Smooth muscle cell (in vitro differentiated cells): ENCODE measurements around the gene CLASP1. TPM values are rescaled to one million over a fixed set of nuclear protein-coding genes. Genes with fewer than 3 reads are reported as not detected.

Experiments
- DNase-seq: peaks from one replicate; lab custom pipeline; 2025; ENCODE audit not compliant: unreplicated experiment; lab: John Stamatoyannopoulos, UW
- H2AFZ ChIP-seq: fragments of 200-600 bp; sonication (generic); 2 replicates; pipeline ENCODE4 v1.6.0; 2016; ENCODE audit warnings: antibody characterized with exemption, low read depth, mild to moderate bottlenecking
- H3F3A ChIP-seq: fragments of 200-600 bp; sonication (generic); 2 replicates; pipeline ENCODE4 v1.6.0; 2017; ENCODE audit warnings: antibody characterized with exemption, low read depth
- H3K27ac ChIP-seq: fragments of 200-600 bp; sonication (generic); 2 replicates; pipeline ENCODE4 v1.5.1; 2016; ENCODE audit warnings: low read depth, mild to moderate bottlenecking
- H3K27me3 ChIP-seq: fragments of 200-600 bp; sonication (generic); 2 replicates; pipeline ENCODE4 v1.6.1; 2016; ENCODE audit warnings: low read depth, mild to moderate bottlenecking
- H3K36me3 ChIP-seq: fragments of 200-600 bp; sonication (generic); 2 replicates; pipeline ENCODE4 v1.5.1; 2016; ENCODE audit warnings: low read depth
- H3K4me1 ChIP-seq: fragments of 200-600 bp; sonication (generic); 2 replicates; pipeline ENCODE4 v1.5.1; 2016; ENCODE audit warnings: low read depth
- H3K4me2 ChIP-seq: fragments of 200-600 bp; sonication (generic); 2 replicates; pipeline ENCODE4 v1.6.0; 2016; ENCODE audit warnings: mild to moderate bottlenecking
- H3K4me3 ChIP-seq: fragments of 200-600 bp; sonication (generic); 2 replicates; pipeline ENCODE4 v1.5.1; 2016; ENCODE audit warnings: mild to moderate bottlenecking
- H3K79me2 ChIP-seq: fragments of 200-600 bp; sonication (generic); 2 replicates; pipeline ENCODE4 v1.6.0; 2016; ENCODE audit warnings: low read depth, mild to moderate bottlenecking
- H3K9ac ChIP-seq: fragments of 200-600 bp; sonication (generic); 2 replicates; pipeline ENCODE4 v1.6.0; 2016; ENCODE audit warnings: low read depth
- H3K9me3 ChIP-seq: fragments of 200-600 bp; sonication (generic); replicated peaks from 2 replicates; pipeline ENCODE4 v1.5.1; 2016; ENCODE audit warnings: low read depth
- H4K20me1 ChIP-seq: fragments of 200-600 bp; sonication (generic); 2 replicates; pipeline ENCODE4 v1.6.0; 2016; ENCODE audit warnings: low read depth
- WGBS: methylation state at CpG from one replicate; pipeline ENCODE4 v1.1.7; 2016; ENCODE audit warnings: low lambda C conversion rate; 5-methylcytosine and 5-hydroxymethylcytosine counted together
- polyA plus RNA-seq: library from polyadenylated mRNA; unstranded; fragments of >200 nt; fragmentation: Nextera tagmentation; extraction: Ambion mirVana; gene quantifications from 2 replicates; pipeline ENCODE4 v1.2.1, GENCODE V29; 2016
- total RNA-seq: library from RNA; depleted of rRNA; stranded (reverse); fragments of >200 nt; gene quantifications from 2 replicates; pipeline ENCODE4 v1.2.3, GENCODE V29; 2014
- TF ChIP-seq, protein P1 (sequence below): fragments of 200-600 bp; sonication (generic); IDR thresholded peaks from 2 replicates; pipeline ENCODE4 v1.5.1; 2017; ENCODE audit warnings: borderline replicate concordance, mild to moderate bottlenecking, antibody characterized with exemption; ENCODE audit not compliant: insufficient read depth, poor library complexity, severe bottlenecking

The CLASP1 gene
- total and polyA plus RNA-seq, 2 experiments from 2014 or later, result 15.0 to 33.8 TPM

DNA sequence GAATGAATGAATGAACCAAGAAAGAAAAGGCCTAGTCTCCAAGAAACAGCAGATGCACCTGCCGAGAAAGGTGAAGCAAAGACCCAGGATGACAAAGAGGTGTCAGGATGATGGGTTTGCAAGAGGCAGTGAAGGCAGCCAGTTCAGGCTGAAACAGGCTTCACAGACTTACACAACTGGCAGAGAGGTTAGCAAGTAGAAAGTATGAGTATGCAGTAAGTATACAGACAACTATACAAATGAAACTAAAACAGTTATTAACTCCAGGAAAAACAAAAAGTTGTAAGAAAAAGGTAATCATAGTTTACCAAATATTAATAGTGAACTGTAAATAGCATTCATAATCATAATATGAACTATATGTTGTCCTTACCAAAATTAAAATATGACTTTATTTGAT, 138.4 kb downstream of the CLASP1 start:
- H3K4me3 ChIP-seq, result no peak overlapping the region
- H3K27me3 ChIP-seq, result no peaks in the 10 kb centered on the region
- H2AFZ ChIP-seq, result no peak overlapping the region
- TF ChIP-seq, protein P1, sequence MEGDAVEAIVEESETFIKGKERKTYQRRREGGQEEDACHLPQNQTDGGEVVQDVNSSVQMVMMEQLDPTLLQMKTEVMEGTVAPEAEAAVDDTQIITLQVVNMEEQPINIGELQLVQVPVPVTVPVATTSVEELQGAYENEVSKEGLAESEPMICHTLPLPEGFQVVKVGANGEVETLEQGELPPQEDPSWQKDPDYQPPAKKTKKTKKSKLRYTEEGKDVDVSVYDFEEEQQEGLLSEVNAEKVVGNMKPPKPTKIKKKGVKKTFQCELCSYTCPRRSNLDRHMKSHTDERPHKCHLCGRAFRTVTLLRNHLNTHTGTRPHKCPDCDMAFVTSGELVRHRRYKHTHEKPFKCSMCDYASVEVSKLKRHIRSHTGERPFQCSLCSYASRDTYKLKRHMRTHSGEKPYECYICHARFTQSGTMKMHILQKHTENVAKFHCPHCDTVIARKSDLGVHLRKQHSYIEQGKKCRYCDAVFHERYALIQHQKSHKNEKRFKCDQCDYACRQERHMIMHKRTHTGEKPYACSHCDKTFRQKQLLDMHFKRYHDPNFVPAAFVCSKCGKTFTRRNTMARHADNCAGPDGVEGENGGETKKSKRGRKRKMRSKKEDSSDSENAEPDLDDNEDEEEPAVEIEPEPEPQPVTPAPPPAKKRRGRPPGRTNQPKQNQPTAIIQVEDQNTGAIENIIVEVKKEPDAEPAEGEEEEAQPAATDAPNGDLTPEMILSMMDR, result no peak
- peaks cover 20% of the 10 kb centered on the region for H3K4me1 ChIP-seq
- H3K79me2 ChIP-seq, result peaks cover 20% of the 10 kb centered on the region
- no peak overlapping the region for H3K27ac ChIP-seq
- no peaks in the 10 kb centered on the region for H3K9me3 ChIP-seq
- WGBS, result 94% methylated on average over 1 of the region's 1 CpG
- H3K36me3 ChIP-seq, result no peaks in the 10 kb centered on the region
- no peak overlapping the region for H3K9ac ChIP-seq
- peaks cover 15% of the 10 kb centered on the region for H4K20me1 ChIP-seq
- DNase-seq, result no peak
- no peak overlapping the region for H3K4me2 ChIP-seq
- no peaks in the 10 kb centered on the region for H3F3A ChIP-seq

DNA sequence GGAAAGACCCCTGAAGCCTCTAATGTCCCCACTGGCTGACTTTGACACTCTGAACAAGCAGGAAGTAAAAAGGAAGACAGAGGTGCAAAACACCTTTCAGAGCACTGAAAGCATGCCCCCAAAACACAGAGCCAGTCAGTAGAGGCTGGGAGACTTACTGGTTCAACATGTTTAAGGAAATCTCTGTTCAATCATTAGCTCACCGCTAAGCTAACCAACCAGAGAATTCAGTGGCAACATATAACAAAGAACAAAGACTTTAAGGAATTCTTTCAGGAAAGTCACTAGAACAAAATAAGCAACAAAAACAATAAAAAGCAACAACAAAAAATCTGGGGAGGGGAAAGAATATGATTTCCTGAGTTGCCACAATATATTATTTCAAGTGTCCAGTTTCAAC, 142.6 kb downstream of the CLASP1 start:
- H3K4me2 ChIP-seq, result no peak overlapping the region
- H4K20me1 ChIP-seq, result peaks cover 25% of the 10 kb centered on the region
- TF ChIP-seq, protein P1, result no peak
- peaks cover 15% of the 10 kb centered on the region for H3K4me1 ChIP-seq
- peaks cover 20% of the 10 kb centered on the region for H3K79me2 ChIP-seq
- no peaks in the 10 kb centered on the region for H3K36me3 ChIP-seq
- no peak overlapping the region for H3K4me3 ChIP-seq
- no peak for DNase-seq
- H3K9ac ChIP-seq, result no peak overlapping the region
- H3K27me3 ChIP-seq, result no peaks in the 10 kb centered on the region
- H3K27ac ChIP-seq, result peak overlapping the region; percentile 96
- no peaks in the 10 kb centered on the region for H3F3A ChIP-seq
- H3K9me3 ChIP-seq, result no peaks in the 10 kb centered on the region
- H2AFZ ChIP-seq, result no peak overlapping the region
- WGBS, result 89% methylated on average over 1 of the region's 1 CpG

DNA sequence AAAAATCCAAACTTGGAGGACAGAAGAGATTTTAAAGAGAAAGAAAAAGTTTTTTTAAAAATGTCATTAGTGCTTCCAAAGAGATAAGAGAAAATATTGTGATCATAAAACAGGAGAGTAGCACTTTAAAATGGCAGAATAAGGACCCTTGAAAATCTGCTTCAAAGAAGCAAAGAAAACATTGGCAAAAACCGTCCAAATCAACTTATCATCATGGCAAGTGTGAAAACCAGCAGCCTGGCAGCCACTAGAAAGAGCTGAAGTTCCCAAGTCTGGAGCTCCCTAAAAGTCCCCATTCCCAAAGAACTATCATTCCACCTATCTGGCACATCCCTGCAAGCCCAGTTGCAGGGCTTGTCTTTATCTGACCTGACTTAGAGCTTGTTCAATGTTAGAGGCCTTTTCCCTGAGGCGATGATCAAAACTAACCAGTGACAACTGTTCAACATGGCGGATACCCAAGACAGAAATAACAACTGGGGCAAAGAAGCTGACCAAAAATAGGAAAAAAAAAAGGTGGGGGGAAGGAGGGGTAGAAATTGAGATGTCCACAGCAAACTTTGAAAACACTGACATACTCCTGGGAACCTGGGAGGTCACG, 143.2 kb downstream of the CLASP1 start:
- peaks cover 15% of the 10 kb centered on the region for H3K4me1 ChIP-seq
- H3K79me2 ChIP-seq, result peaks cover 20% of the 10 kb centered on the region
- 90% methylated on average over 4 of the region's 4 CpGs for WGBS
- H3K4me3 ChIP-seq, result no peak overlapping the region
- H3K27me3 ChIP-seq, result no peaks in the 10 kb centered on the region
- H3K9ac ChIP-seq, result no peak overlapping the region
- no peak for DNase-seq
- H3K27ac ChIP-seq, result peak overlapping the region; percentile 96
- H2AFZ ChIP-seq, result no peak overlapping the region
- TF ChIP-seq, protein P1, result no peak
- H3K9me3 ChIP-seq, result no peaks in the 10 kb centered on the region
- no peaks in the 10 kb centered on the region for H3F3A ChIP-seq
- peaks cover 25% of the 10 kb centered on the region for H4K20me1 ChIP-seq
- H3K4me2 ChIP-seq, result no peak overlapping the region
- H3K36me3 ChIP-seq, result no peaks in the 10 kb centered on the region

DNA sequence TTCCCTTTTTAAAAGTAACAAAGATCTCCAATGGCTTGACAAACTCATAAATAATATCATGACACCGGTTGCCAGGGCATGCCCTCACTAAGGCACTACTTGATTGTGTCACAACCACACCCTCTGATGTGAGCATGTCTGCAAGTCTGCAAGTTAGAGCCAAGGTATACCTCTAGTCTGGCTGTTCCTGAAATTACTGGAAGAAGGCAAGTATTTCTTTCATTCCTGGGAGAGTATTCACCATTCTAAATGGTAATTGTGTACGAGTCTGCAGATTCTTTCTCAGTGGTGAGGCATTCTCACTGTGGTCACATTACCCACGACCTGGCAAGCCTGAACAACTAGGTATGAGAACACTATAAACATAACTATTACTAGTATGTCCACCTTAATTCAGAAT, 144.3 kb downstream of the CLASP1 start:
- H3K9me3 ChIP-seq, result no peaks in the 10 kb centered on the region
- peaks cover 20% of the 10 kb centered on the region for H3K79me2 ChIP-seq
- H3K27me3 ChIP-seq, result no peaks in the 10 kb centered on the region
- 53% methylated on average over 3 of the region's 3 CpGs for WGBS
- H3K4me3 ChIP-seq, result no peak overlapping the region
- H3K4me1 ChIP-seq, result peaks cover 15% of the 10 kb centered on the region
- DNase-seq, result no peak
- H3K9ac ChIP-seq, result peak overlapping the region; percentile 74
- H4K20me1 ChIP-seq, result peaks cover 25% of the 10 kb centered on the region
- TF ChIP-seq, protein P1, result no peak
- H3F3A ChIP-seq, result no peaks in the 10 kb centered on the region
- no peak overlapping the region for H3K4me2 ChIP-seq
- no peak overlapping the region for H2AFZ ChIP-seq
- H3K36me3 ChIP-seq, result no peaks in the 10 kb centered on the region
- peak overlapping the region; percentile 96 for H3K27ac ChIP-seq
